G401.6 (cell line): ENCODE results near the gene IFRD1.
A peak's percentile ranks its signal among the peaks of the same experiment; 100 is the strongest.
"Not testable (repeated sequence)": the region's sequence is repeated elsewhere in the genome, so short reads cannot be mapped to it uniquely, and the experiment has no call there.

Experiments used
- FAIRE-seq: peaks from 2 replicates; lab custom pipeline; 2012; peaks lifted over from hg19 to GRCh38; lab: Jason Lieb, UNC

IFRD1 gene

DNA sequence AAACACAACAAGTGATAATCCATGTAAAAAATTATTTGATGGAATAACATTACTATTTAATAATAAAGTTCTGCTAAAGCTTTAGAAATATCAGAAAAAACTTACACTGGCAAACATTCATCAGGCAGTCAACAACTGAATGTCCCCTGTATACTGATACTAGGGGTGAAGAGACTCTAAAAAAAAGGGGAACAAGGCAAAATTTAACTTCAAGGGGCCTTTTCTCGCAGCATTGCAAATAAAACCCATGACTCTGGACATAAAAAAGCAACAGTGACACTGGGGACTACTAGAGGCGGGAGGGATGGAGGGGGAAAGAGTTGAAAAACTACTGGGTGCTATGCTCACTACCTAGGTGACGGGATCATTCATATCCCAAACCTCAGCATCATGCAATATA, 5.8 kb upstream of the IFRD1 start:
- no peak for FAIRE-seq

DNA sequence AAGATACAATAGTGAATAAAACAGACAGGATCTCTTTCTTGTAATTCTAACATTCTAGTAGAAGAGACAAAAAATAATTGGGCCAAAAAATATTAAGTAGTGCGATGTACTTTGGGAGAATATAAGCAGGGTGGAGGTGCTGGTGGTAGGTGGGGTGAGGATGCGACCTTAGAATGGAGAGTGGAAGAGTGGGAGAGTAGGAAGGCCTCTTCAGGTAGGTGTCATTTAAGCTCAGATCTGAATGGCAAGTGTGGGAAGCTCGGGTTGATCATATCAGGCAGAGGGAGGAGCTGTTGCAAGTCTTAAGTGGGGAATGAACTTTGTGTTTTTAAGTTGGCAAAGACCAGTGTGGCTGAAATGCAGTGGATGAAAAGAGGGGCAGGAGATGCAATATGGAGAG, 3.8 kb upstream of the IFRD1 start:
- FAIRE-seq: no peak

DNA sequence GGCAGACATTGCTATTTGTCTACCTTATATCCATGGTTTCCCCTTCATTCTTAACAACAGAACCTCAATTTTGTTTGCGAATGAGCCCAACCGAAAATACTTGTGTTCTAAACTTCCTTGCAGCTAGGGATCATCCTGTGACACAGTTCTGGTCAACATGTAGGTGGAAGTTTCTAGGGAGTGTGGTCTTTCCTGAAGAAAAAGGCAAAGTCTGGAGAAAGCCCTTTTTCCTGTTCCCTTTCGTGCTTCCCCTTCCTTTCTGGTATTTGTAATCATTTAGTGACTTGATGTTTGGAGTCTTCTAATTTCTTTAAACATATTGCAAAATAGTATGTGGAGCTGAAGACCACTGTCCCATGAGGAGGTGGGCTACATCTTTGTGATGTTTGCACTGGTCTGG, 2.9 kb upstream of the IFRD1 start:
- FAIRE-seq: no peak

DNA sequence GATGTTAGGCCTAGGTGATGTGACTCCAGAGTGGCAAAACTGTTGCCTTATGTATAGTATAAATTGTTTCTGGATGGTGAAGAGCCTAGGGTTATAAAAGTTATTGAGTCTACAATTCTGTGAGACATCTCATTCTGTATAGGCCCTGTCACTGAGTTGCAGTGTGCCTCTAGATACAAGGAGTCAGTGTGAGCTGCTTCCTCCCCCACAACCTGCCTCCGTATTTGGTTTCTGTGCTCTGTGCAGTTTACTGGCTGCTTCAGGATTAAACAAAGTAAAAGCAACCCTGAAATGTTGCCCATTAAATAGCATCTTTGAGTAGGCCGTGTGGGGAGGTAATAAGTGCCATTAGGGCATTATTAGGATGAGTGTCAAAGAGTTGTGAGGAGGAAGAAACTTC, 1.9 kb upstream of the IFRD1 start:
- FAIRE-seq: no peak

DNA sequence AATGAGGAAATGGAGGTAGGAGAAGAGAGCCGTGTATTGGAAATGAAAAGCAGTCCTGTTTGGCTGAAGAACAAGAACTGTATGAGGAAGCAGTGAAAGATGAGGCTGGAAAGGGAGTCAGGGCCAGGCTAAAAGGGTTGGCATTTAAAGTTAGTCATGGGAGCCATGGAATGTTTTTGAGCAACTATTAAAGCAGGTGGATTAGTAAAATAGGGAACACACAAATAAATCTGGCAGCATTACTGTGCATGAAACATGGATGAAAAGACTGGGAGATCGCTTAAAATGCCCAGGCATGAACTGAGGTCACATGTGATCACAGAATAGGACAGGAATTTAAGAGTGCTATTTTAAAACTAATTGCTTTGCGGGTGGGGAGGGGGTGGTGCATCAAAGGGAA, 1.4 kb upstream of the IFRD1 start:
- no peak for FAIRE-seq

DNA sequence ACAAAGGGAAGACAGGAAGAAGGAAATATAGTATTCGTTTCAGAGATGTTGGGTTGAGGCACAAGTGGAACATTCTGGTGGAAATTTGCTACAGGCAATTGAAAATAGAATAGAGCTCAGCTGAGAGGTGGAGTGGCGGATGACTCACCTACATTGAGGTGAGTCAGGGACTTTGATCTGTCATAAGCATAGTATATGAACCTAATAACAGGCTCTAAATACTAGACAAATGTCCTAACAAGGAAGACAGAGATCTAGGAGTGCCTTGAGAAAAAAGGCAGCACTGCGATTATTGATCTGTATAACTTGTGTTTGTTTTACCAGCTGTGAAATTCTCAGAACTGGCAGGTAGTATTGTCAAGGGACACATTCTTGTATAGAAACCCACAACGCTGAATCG, 907 bp upstream of the IFRD1 start:
- FAIRE-seq: no peak

DNA sequence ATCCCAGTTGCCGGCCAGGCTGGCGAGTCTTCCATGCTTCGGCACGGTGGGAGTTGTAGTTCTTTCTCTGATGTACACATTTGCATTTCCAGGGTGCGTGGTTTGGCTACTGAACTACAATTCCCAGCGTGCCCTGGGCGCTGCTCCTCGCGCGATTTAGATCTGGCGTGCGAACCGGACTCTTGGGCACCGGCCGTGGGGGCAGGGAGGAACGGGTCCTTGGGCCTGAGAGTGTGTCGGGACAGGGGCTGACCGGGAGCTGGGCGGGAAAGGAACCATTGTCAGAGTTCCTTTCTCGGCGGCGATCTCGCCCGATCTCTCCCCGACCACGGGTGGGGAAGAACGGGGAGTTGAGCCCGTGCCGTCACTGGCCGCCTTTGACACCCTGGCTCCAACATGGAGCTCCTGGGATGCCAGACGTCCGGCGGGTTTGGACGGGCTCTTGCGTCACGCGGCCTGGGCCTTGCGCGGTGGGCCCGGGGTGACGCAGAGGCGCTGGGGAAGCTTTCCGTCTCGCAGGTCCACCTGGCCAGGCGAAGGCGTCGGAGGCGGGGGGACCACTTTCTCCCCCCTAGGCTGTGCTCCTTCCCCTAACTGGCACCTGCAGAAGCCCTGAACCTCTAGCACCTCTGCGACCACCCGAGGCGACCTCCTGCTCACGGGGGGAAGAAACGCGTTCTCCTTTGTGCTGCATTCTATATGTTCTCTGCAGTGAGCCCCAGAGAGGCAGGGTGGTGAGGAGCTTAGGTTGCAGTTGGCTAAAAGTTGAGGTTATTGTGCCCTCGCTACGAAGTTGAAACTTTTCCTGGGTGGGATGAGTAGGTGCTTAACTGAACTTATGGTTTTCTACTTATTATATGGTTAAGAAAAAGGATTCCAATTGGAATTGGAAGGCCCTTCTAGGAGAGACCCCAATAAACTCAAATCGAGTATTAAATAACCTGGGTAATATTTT, 824 bp downstream of the IFRD1 start:
- no peak for FAIRE-seq

DNA sequence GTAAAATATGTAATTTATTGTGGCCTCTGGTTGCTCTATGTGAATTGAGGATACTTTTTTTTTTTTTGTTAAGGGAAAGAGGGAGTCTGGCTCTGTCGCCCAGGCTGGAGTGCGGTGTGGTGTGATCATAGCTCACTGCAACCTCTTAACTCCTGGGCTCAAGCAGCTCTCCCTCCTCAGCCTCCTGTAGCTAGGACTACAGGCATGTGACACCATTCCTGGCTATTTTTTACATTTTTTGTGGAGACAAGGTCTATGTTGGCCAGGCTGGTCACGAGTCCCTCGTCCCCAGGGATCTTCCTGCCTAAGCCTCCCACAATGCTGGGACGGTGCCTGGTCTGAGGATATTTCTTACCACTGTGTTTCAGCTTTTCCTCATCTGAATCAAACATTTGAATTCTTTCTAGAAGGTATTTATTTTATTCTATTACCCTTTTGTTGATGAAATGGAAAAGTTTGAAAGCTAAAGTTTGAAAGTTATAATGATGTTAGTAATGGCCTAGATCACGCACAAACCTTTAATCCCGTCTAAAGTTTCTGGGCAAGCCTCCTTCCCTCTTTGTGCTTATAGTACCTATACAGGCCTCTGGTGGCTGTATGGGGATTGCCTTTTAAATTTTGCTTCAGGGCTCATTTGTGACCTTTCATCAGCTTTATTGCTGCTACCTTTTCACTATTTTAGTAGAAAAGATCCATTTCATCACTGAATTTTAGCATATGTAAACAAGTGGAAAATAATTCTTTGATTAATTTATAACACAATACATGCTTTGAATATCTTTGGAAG, 2.0 kb downstream of the IFRD1 start:
- peak; percentile 71 for FAIRE-seq

DNA sequence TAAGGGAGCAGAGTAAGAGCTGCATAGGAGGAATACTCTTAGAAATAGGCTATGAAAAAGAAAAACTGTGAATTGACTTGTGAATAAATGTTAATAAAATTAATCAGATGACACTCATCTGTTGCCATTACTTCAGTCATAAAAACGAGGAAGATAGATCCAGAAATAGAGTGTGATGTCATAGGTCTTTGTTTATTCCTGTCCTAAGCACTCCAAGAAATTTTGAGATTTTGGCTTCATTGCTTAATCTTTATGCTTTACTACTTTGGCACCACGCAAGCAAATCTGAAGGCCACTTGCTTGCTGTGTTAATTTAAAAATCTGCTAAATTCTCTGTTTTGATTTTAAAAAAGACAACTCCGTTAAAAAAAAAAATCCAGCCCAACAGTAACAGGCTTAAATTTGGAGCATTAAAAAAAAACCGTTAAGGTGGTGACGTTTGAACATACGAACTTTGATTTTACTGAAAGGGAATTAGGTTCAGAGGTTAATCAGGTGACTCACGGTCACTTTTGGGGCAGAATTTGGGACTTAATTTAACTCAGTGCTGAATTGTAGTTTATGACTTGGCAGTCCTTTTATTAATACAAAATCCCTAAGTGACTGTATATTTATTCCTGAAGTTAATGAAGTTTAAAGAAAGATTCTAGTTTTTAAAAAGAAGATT, 3.4 kb downstream of the IFRD1 start:
- no peak for FAIRE-seq

DNA sequence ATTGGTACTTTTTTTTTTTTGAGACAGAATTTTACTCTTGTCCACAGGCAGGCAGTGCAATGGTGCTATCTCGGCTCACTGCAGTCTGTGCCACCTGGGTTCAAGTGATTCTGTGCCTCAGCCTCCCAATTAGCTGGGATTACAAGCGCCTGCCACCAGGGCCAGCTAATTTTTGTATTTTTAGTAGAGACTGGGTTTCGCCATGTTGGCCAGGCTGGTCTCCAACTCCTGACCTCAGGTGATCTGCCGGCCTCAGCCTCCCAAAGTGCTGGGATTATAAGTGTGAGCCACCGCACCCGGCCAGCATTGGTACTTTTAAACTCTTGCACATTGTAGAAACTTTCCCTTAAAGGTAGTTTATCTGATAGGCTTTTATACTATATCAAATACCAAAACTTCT, 3.9 kb downstream of the IFRD1 start:
- not testable (repeated sequence) for FAIRE-seq

DNA sequence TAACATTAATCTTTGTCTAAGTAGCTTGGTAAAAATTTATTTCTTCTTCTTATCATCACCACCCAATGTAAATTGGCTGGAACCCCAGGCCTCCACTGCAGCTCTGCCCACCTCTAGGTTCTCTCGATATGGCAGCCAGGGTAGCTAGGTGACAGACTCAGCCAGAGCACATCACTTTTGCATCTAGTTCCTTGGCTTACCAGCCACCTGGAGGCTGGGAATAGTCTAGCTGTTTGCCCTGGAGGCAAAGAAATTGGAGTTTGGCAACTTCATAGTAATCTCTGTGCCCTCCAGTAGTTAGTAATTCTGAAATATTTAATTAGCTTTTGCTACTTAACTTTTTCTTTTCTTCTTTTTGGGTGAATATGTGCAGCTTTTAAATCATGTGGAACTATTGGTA, 9.4 kb downstream of the IFRD1 start:
- no peak for FAIRE-seq

DNA sequence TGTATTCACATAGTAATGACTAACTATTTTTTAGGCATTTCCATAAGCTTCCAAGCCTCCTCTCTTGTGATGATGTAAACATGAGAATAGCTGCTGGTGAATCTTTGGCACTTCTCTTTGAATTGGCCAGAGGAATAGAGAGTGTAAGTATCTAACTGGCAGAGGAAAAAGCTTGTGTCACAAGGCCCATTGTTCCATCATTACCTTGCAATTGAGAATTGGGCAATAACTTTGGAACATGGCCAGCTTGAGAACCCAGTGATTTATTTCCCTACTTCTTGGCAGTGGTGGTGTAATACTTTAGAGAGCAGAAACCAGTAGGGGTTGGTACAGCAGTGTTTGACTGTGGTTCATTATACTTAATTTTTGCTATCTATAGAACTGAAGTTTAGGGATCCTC, 12.0 kb downstream of the IFRD1 start:
- FAIRE-seq: no peak

DNA sequence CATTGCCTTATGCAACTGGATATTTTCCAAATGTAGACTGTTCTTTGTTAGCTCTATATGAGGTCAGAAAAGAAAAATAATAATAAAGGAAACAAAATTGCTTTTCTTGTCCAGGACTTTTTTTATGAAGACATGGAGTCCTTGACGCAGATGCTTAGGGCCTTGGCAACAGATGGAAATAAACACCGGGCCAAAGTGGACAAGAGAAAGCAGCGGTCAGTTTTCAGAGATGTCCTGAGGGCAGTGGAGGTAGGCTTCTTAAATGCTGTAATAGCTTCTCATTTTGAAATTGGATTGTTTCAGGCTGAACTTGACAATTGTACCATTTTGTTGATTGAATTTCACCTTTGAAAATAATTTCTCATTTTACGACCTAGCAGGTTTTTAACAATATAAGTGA, 17.6 kb downstream of the IFRD1 start:
- FAIRE-seq: no peak

DNA sequence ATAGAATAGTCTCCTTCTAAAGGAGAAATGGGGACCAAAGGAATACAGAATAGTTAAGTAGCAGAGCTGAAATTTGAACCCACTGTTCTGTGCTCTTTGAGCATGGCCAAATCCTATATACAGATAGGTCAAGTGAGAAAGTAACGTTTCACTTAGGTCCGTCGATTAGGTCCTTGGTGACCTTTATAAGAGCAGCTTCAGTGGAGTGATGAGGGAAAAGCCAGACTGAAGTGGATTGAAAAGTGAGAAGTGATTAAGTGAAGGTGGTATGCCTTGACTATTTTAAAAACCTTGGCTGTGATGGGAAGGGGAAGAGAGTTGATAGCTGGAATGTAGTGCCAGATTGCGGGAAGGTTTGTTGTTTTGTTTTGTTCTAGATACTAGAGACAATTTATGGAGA, 19.9 kb downstream of the IFRD1 start:
- FAIRE-seq: no peak

DNA sequence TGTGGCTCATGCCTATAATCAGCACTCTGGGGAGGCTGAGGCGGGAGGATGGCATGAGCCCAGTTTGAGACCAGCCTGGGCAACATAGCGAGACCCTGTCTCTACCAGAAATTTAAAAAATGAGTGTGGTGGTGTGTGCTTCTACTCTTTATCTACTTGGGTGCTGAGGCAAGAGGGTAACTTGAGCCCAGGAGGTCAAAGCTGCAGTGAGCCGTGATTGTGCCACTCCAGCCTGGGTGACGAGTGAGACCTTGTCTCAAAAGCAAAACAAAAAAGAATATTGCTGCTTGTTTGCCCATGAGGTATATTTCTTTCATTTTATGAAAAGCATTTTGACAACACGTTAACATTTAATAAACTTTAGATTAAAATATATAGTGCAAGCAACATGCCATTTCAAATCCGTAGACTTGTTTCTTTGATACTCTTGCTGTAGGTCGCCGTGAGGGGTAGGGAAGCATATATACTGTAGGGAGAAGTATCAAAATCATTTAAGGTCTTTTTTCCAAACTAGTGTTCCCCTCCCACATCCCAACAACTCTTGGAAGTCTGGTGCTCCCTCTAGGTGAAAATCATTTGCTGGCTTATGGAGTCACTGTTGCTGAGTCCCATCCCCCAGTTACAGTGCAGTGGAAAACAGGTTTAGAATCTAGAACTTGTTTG, 26.3 kb downstream of the IFRD1 start:
- FAIRE-seq: no peak

DNA sequence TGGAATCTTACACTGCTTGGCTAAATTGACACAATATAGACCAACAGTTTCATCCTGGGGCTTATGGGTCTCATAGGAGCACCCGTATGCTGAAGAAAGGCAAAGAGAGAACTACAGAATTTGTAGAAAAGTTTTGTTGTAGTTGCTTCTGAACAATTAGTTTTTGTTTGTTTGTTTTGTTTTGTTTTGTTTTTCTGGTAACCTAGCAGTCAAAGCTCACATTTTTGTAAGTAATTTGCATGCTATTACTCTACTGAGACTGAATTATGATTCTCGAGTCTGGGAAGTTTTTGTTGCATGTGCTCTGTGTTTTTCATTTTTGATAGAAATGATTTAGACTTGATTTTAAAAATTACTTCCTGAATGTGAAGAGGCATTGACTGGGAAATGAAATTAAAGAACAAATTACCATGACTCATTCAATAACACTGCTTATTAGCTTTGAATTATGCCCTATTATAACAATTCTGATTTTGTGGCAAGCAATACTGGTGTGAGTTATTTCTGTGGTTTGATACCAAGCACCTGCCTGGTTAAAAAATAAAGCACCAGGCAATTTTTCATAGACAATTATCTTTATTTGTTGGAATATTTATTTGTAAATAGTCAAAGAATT, 31.0 kb downstream of the IFRD1 start:
- FAIRE-seq: no peak

DNA sequence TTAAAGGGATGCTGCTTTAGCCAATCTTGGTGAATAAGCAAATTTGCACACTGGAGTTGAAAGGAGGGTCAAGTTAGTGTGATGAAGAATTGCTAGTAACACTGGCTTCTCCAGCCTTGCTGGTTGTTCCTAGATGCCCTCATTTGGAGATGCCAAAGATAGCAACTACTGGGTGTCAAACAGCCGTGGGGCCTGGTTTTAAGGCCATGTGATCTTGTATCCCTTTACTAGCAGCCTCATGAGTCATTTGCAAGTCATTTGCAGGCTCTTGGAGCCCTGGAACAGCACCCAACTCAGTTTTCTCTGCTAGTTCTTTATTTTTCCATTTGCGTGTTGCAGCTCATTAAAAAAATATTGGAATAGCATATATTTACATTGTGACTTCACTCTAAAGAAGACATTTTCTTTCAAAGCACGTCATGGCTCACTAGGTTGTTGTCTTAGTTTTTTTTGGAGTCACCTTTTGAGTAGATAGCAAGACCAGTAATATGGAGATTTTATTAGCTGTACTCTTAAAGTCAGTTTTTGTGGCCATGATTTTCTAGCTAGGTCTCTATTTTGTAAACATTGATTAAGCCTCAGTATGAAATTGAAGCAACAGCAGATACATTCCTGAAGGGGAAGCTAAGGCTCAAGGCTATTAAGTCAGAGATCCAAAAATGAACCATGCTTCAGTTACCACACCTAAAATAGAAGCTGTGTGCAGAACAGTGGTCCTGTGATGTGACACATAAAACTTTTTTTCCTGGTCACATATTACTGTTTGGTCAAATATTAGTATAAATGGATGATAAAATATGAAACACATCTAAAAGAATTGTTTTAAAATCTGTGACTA, 31.8 kb downstream of the IFRD1 start:
- FAIRE-seq: no peak

DNA sequence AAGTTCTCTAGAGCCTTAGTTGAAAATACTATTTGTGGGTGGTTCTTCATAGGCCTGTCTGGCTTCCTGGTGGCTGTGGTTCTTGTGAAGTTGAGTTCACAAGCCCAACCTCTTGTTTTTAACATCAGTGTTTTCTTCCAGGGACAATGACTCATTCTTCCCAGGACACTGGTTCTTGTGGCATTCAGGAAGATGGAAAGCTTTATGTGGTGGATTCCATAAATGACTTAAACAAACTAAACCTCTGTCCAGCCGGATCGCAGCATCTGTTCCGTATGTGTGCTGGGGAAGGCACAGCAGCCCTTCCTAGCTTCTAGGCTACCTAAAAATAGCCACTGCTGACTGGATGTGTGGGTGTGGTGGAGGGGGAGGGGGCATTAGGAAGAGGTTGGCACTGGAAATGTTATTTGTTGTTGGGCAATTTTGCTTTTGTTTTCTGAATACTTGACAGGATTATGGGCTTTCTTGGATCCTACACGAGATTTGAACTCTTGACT, 34.5 kb downstream of the IFRD1 start:
- no peak for FAIRE-seq

DNA sequence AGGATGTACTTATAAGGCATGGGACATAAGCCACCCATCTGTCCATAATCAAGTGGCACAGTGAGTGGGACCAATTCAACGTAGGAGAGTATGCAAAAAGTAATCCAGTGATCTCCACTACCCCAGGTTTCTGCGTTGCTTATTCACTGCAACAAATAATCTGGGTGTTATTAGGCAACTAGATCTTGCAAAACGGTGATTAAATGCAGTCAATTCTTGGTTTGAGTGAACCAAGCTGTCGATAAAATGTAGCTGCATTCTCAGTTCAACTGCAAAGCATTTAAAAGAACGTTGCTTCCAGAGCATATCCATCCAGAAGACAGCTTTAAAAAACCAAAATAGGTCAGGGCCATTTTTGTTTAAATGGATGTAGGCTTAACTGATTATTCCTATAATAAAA, 35.5 kb downstream of the IFRD1 start:
- no peak for FAIRE-seq

DNA sequence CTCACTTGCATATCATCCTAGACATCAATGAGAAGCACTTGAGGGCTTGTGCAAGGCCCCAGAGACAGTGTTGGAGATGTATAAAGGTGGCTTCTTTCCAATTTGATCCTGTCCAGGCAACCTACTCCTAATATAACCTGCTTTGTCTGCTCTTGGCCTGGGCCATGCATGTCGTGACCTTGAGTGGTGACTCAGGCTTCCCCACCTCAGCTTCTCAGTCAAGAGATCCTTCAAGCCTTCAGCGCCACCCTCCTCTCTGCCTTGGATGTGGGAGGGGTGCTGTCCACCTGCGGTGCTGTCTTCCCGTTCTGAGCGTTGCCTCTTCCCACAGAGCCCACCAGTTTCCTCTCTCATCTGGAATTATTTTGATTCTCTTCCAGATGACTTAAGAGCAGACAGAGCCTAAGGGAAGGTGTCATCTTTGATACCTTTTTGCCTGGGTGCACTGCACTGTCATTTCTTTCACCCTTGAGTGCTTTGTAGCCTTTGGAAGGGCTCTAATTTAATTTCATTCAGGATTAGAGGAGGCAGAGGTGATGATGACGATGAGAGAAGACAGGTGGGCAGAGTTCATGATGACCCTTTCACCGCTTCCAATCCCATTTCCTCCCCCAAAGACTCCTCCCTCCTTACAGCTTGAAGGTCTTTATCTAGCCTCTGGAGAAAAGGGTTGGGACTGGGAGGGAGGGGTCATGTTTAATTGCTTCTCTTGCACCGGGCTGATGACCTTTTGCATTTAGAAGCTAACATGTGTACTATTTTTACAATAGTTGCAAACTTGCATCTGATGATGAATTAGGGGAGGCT, 37.4 kb downstream of the IFRD1 start:
- no peak for FAIRE-seq
